ELF-1 (cell line): ENCODE results near the gene PKD1L1.

Experiments
- DNase-seq: peaks from one replicate; pipeline ENCODE4 v3.0.0-alpha.2; 2016; ENCODE audit warnings: low read depth, low spot score

PKD1L1 gene

GRCh38 chr7:47877336-47877735, 70.9 kb downstream of the PKD1L1 start:
- DNase-seq, result no peak

- no peak for DNase-seq
These were observed 72.1 kb downstream of the PKD1L1 start for GRCh38 chr7:47875998-47876744.

GRCh38 chr7:47875406-47875805, 72.9 kb downstream of the PKD1L1 start:
- no peak for DNase-seq

GRCh38 chr7:47873762-47874161, 74.5 kb downstream of the PKD1L1 start:
- DNase-seq, result no peak

- no peak for DNase-seq
These were observed 81.0 kb downstream of the PKD1L1 start for GRCh38 chr7:47867286-47867685.

GRCh38 chr7:47866120-47866519, 82.1 kb downstream of the PKD1L1 start:
- no peak for DNase-seq

- peak; percentile 65 for DNase-seq
These were observed 95.7 kb downstream of the PKD1L1 start for GRCh38 chr7:47852330-47853245.

GRCh38 chr7:47847207-47847606, 101.1 kb downstream of the PKD1L1 start:
- no peak for DNase-seq

- DNase-seq, result no peak
These were observed 102.0 kb downstream of the PKD1L1 start for GRCh38 chr7:47846138-47846836.

GRCh38 chr7:47844311-47844710, 104.0 kb downstream of the PKD1L1 start:
- no peak for DNase-seq

GRCh38 chr7:47843291-47843690, 105.0 kb downstream of the PKD1L1 start:
- DNase-seq, result no peak

- DNase-seq, result no peak
These were observed 108.9 kb downstream of the PKD1L1 start for GRCh38 chr7:47839381-47839780.

GRCh38 chr7:47837826-47838225, 110.4 kb downstream of the PKD1L1 start:
- no peak for DNase-seq

- DNase-seq, result no peak
These were observed 111.6 kb downstream of the PKD1L1 start for GRCh38 chr7:47836503-47837202.

- no peak for DNase-seq
These were observed 112.2 kb downstream of the PKD1L1 start for GRCh38 chr7:47836080-47836479.

- DNase-seq, result no peak
These were observed 115.1 kb downstream of the PKD1L1 start for GRCh38 chr7:47833211-47833610.

GRCh38 chr7:47832105-47832715, 116.1 kb downstream of the PKD1L1 start:
- no peak for DNase-seq

- no peak for DNase-seq
These were observed 118.3 kb downstream of the PKD1L1 start for GRCh38 chr7:47830015-47830414.

GRCh38 chr7:47827871-47828270, 120.4 kb downstream of the PKD1L1 start:
- no peak for DNase-seq

- no peak for DNase-seq
These were observed 120.9 kb downstream of the PKD1L1 start for GRCh38 chr7:47827351-47827756.

- no peak for DNase-seq
These were observed 121.5 kb downstream of the PKD1L1 start for GRCh38 chr7:47826754-47827153.
